ENCODE data around the gene RNF123. TPM values are rescaled to one million over a fixed set of nuclear protein-coding genes. Genes with fewer than 3 reads are reported as not detected.

RNF123 gene
- total RNA-seq, 2 donors from 2014 or later, result 18.4 to 28.7 TPM

DNA sequence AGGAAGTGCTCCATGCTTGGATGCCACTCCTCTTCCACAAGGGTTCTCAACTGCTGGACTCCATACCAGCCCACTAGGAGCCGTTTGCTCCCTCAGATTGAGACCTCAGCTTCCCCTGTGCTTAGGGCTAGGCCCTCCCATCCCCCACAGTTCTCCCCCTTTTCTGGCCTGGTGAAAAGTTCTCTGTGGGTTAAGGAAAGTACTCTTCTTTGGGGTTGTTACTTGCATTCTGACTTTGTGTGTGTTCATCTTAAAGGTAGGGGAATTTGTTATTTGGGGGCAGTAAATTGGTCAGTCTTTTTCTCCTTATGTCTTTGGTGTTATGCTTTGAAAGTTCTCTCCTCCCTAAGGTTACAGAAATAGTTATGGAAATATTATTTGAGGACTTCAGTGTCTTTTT is 39.2 kb upstream of the RNF123 start:
- no peak for TF ChIP-seq POLR2A (IDR thresholded peaks at IDR 0.05)
- TF ChIP-seq, protein P1, sequence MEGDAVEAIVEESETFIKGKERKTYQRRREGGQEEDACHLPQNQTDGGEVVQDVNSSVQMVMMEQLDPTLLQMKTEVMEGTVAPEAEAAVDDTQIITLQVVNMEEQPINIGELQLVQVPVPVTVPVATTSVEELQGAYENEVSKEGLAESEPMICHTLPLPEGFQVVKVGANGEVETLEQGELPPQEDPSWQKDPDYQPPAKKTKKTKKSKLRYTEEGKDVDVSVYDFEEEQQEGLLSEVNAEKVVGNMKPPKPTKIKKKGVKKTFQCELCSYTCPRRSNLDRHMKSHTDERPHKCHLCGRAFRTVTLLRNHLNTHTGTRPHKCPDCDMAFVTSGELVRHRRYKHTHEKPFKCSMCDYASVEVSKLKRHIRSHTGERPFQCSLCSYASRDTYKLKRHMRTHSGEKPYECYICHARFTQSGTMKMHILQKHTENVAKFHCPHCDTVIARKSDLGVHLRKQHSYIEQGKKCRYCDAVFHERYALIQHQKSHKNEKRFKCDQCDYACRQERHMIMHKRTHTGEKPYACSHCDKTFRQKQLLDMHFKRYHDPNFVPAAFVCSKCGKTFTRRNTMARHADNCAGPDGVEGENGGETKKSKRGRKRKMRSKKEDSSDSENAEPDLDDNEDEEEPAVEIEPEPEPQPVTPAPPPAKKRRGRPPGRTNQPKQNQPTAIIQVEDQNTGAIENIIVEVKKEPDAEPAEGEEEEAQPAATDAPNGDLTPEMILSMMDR (IDR thresholded peaks at IDR 0.05), result no peak
- DNase-seq, result no peak
- Histone ChIP-seq H3K4me1 (peaks cover 18% of the 10 kb centered on the region), H3K36me3 (replicated peaks in 1 of 2; ENCODE audit: insufficient read depth in 1 of 2, low read depth in 2 of 2) (no peaks in the 10 kb centered on the region), H3K27ac (no peak overlapping the region), H3K27me3 (no peaks in the 10 kb centered on the region), H3K9me3 (no peaks in the 10 kb centered on the region), H3K4me3 (no peak overlapping the region)
- intact Hi-C loops (cut with DNase I), result no loop called here
- ATAC-seq, result no peak
- 75 to 92% methylated on average over 1 of the region's 1 CpG for whole genome bisulfite sequencing, 2 donors

DNA sequence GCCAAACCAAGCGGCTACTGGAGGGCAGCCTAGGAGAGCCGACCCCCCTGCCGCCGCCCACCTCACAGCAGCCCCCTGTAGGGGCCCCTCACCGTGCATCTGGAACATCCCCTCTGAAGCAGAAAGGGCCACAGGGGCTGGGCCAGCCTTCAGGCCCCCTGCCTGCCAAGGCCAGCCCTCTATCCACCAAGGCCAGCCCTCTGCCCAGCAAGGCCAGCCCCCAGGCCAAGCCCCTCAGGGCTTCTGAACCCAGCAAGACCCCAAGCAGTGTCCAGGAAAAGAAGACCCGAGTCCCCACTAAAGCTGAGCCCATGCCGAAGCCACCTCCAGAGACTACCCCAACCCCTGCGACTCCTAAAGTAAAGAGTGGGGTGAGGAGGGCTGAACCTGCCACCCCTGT is 38.7 kb upstream of the RNF123 start:
- Histone ChIP-seq H3K27me3 (no peaks in the 10 kb centered on the region), H3K36me3 (replicated peaks in 1 of 2; ENCODE audit: insufficient read depth in 1 of 2, low read depth in 2 of 2) (no peaks in the 10 kb centered on the region), H3K4me3 (no peak overlapping the region), H3K9me3 (no peaks in the 10 kb centered on the region), H3K27ac (no peak overlapping the region), H3K4me1 (peaks cover 18% of the 10 kb centered on the region)
- TF ChIP-seq, protein P1 (IDR thresholded peaks at IDR 0.05), result no peak
- no peak for TF ChIP-seq POLR2A (IDR thresholded peaks at IDR 0.05)
- intact Hi-C loops (cut with DNase I), result no loop called here
- 68 to 80% methylated on average over 7 to 8 of the region's 8 CpGs for WGBS, 2 donors
- DNase-seq, result no peak
- no peak for ATAC-seq

DNA sequence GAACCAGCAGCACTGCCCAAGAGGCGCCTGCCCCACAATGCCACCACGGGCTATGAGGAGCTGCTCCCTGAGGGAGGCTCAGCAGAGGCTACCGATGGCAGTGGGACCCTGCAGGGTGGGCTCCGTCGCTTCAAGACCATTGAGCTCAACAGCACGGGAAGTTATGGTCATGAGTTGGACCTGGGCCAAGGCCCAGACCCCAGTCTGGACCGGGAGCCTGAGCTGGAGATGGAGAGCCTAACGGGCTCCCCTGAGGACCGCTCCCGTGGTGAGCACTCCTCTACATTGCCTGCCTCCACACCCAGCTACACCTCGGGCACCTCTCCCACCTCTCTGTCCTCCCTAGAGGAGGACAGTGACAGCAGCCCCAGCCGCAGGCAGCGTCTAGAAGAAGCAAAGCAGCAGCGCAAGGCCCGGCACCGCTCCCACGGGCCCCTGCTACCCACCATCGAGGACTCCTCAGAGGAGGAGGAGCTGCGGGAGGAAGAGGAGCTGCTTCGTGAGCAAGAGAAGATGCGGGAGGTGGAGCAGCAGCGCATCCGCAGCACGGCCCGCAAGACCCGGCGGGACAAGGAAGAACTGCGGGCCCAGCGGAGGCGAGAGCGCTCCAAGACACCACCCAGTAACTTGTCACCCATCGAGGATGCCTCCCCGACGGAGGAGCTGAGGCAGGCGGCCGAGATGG is 37.0 kb upstream of the RNF123 start:
- H3K4me1 ChIP-seq, result peaks cover 16% of the 10 kb centered on the region
- no peak overlapping the region for H3K4me3 ChIP-seq
- DNase-seq, result no peak
- no peaks in the 10 kb centered on the region for H3K9me3 ChIP-seq
- no peaks in the 10 kb centered on the region for H3K36me3 ChIP-seq (replicated peaks in 1 of 2; ENCODE audit: insufficient read depth in 1 of 2, low read depth in 2 of 2)
- ATAC-seq, result no peak
- WGBS, 2 donors, result 89 to 91% methylated on average over 25 to 34 of the region's 36 CpGs
- no peak overlapping the region for H3K27ac ChIP-seq
- no peak for TF ChIP-seq POLR2A (IDR thresholded peaks at IDR 0.05)
- TF ChIP-seq, protein P1 (IDR thresholded peaks at IDR 0.05), result no peak
- intact Hi-C loops (cut with DNase I), result no loop called here
- no peaks in the 10 kb centered on the region for H3K27me3 ChIP-seq

DNA sequence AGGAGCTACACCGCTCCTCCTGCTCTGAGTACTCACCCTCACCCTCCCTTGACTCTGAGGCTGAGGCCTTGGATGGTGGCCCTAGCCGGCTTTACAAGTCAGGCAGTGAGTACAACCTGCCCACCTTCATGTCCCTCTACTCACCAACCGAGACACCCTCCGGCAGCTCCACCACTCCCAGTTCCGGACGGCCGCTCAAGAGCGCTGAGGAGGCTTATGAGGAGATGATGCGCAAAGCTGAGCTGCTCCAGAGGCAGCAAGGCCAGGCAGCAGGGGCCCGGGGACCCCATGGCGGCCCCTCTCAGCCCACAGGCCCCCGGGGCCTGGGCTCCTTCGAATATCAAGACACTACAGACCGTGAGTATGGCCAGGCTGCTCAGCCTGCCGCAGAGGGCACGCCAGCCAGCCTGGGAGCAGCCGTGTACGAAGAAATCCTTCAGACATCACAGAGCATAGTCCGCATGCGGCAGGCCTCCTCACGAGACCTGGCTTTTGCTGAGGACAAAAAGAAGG is 36.4 kb upstream of the RNF123 start:
- no peaks in the 10 kb centered on the region for H3K27me3 ChIP-seq
- no peaks in the 10 kb centered on the region for H3K36me3 ChIP-seq (replicated peaks in 1 of 2; ENCODE audit: insufficient read depth in 1 of 2, low read depth in 2 of 2)
- no peak overlapping the region for H3K4me3 ChIP-seq
- no peak overlapping the region for H3K27ac ChIP-seq
- H3K4me1 ChIP-seq, result peaks cover 10% of the 10 kb centered on the region
- DNase-seq (no peak), ATAC-seq (no peak)
- H3K9me3 ChIP-seq, result no peaks in the 10 kb centered on the region
- intact Hi-C loops (cut with DNase I), result no loop called here
- WGBS, 2 donors, result 85 to 91% methylated on average over 19 to 21 of the region's 21 CpGs
- no peak for TF ChIP-seq POLR2A (IDR thresholded peaks at IDR 0.05)
- TF ChIP-seq, protein P1 (IDR thresholded peaks at IDR 0.05), result no peak

DNA sequence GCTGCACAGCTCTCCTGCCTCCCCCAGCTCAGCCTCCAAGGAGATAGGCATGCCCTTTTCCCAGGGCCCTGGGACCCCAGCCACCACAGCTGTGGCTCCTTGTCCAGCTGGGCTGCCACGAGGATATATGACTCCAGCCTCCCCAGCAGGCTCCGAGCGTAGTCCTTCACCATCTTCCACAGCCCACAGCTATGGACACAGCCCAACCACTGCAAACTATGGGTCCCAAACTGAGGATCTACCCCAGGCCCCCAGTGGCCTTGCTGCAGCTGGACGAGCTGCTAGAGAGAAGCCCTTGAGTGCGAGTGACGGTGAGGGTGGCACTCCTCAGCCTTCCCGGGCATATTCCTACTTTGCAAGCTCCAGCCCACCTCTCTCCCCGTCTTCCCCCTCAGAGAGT is 35.7 kb upstream of the RNF123 start:
- ATAC-seq, result no peak
- intact Hi-C loops (cut with DNase I), result no loop called here
- no peaks in the 10 kb centered on the region for H3K9me3 ChIP-seq
- TF ChIP-seq, protein P1 (IDR thresholded peaks at IDR 0.05), result no peak
- no peak for TF ChIP-seq POLR2A (IDR thresholded peaks at IDR 0.05)
- H3K4me1 ChIP-seq, result peaks cover 4% of the 10 kb centered on the region
- no peak for DNase-seq
- H3K27ac ChIP-seq, result no peak overlapping the region
- H3K36me3 ChIP-seq (replicated peaks in 1 of 2; ENCODE audit: insufficient read depth in 1 of 2, low read depth in 2 of 2), result no peaks in the 10 kb centered on the region
- 75 to 78% methylated on average over 5 to 8 of the region's 8 CpGs for WGBS, 2 donors
- H3K27me3 ChIP-seq, result no peaks in the 10 kb centered on the region
- H3K4me3 ChIP-seq, result no peak overlapping the region
